CD4-positive, alpha-beta T cell treated with Interleukin-17A for 1 hour (primary cell): Measurements from ENCODE around the gene ZNF547.
A peak's percentile ranks its signal among the peaks of the same experiment; 100 is the strongest.
"Not testable (repeated sequence)": the region's sequence is repeated elsewhere in the genome, so short reads cannot be mapped to it uniquely, and the experiment has no call there.

Experiments
- DNase-seq: peaks from one replicate; pipeline ENCODE4 v3.0.0-alpha.2; 2020

Gene ZNF547

GRCh38 chr19:57362997-57363687, at the start of gene ZNF547, which contains the start of gene TRAPPC2B:
Gene ZNF547 (plus strand): TSS chr19:57363551. CDS start chr19:57368556, 5,005 bp downstream.
Gene TRAPPC2B (plus strand): TSS chr19:57363551. CDS start chr19:57364834, 1,283 bp downstream.
- DNase-seq: peak; percentile 99

GRCh38 chr19:57314146-57314545, 49.2 kb upstream of the ZNF547 start:
- no peak for DNase-seq

GRCh38 chr19:57317503-57317902, 45.8 kb upstream of the ZNF547 start:
- no peak for DNase-seq

GRCh38 chr19:57319869-57320179, 43.5 kb upstream of the ZNF547 start:
- no peak for DNase-seq

GRCh38 chr19:57320180-57321084, 42.9 kb upstream of the ZNF547 start, which contains the start of gene ZNF543:
Gene ZNF543 (plus strand): TSS chr19:57320472. CDS start chr19:57320854, 382 bp downstream.
- DNase-seq: peak; percentile 95

GRCh38 chr19:57321116-57321515, 42.2 kb upstream of the ZNF547 start:
- DNase-seq: no peak

GRCh38 chr19:57321751-57322150, 41.6 kb upstream of the ZNF547 start:
- DNase-seq: no peak

GRCh38 chr19:57324992-57325391, 38.4 kb upstream of the ZNF547 start:
- DNase-seq: no peak

GRCh38 chr19:57327993-57328392, 35.4 kb upstream of the ZNF547 start:
- DNase-seq: no peak

GRCh38 chr19:57334191-57334590, 29.2 kb upstream of the ZNF547 start:
- DNase-seq: no peak

- DNase-seq: no peak
These were observed 24.5 kb upstream of the ZNF547 start for GRCh38 chr19:57338877-57339276.

GRCh38 chr19:57342582-57342981, 20.8 kb upstream of the ZNF547 start:
- no peak for DNase-seq

GRCh38 chr19:57348136-57348535, 15.2 kb upstream of the ZNF547 start:
- DNase-seq: no peak

GRCh38 chr19:57350877-57351805, 12.2 kb upstream of the ZNF547 start, which contains the start of gene ZNF304:
Gene ZNF304 (plus strand): TSS chr19:57351271. CDS start chr19:57351665, 394 bp downstream.
- peak; percentile 90 for DNase-seq

- DNase-seq: no peak
These were observed 11.5 kb upstream of the ZNF547 start for GRCh38 chr19:57351867-57352266.

- DNase-seq: no peak
These were observed 7.4 kb upstream of the ZNF547 start for GRCh38 chr19:57355916-57356315.

GRCh38 chr19:57357406-57357805, 5.9 kb upstream of the ZNF547 start:
- DNase-seq: no peak

- DNase-seq: no peak
These were observed 4.1 kb upstream of the ZNF547 start for GRCh38 chr19:57359300-57359699.

- DNase-seq: no peak
These were observed 932 bp upstream of the ZNF547 start for GRCh38 chr19:57362419-57362818.

GRCh38 chr19:57363688-57364181, 384 bp downstream of the ZNF547 start:
- no peak for DNase-seq

GRCh38 chr19:57366776-57367175, 3.4 kb downstream of the ZNF547 start:
- DNase-seq: no peak

GRCh38 chr19:57374179-57374578, 10.8 kb downstream of the ZNF547 start:
- no peak for DNase-seq

- DNase-seq: not testable (repeated sequence)
These were observed 11.3 kb downstream of the ZNF547 start for GRCh38 chr19:57374647-57375046.
